Measurements from ENCODE around the gene MRPL41.
A peak's percentile ranks its signal among the peaks of the same experiment; 100 is the strongest.
"Not testable (repeated sequence)": the region's sequence is repeated elsewhere in the genome, so short reads cannot be mapped to it uniquely, and the experiment has no call there.

Gene MRPL41

GRCh38 chr9:137551264-137552021, at the start of gene MRPL41:
Gene MRPL41 (plus strand): TSS chr9:137551879. CDS start chr9:137552082, 203 bp downstream.
- in situ Hi-C loops (cut with HindIII; ENCODE audit: low pct_unique_long_range_greater_than_20kb, low sequenced_read_pairs): no loop called here
- peak; percentile 95 to 98 for DNase-seq (ENCODE audit: low read depth in 1 of 2, low spot score in 1 of 2)

DNA sequence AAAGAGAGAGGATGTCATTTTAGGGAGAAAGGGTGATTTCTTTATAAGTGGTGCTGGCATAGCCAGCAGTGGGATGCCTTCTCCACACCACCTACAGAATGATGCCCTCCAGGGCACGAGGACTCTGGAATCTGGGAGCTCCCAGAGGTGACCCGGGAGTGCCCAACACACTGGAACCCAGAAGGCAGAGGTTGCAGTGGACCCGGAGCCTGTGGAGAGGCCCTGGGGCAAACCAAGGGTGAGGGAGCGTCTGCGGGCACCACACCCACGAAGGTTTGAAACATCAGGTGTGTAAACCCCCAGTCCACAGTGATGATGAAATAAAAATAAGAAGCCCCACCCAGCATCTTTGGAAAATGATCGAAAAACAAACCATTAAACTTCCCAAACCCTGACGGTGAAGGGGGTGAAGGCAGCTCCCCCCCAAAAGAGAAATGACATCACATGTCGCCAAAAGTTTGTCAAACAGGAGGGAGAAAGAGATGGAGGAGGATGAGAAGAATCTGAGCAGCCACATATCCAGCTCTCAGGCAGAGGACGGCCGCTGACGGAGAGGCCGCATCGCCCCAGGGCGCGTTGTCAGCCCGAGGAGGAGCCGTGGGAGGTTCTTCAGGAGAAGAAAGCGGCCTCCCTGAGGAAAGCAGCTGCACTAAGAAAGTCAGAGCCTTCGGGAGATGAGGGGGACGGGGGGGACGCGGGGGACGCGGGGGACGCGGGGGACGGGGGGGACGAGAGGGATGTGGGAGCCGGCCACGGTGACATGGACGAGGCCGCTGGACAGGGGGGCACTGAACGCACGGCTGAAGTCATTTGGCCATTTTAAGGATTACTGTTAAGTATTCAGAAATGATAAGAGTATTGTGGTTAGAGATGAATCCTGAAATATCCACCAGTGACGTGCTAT, 49.4 kb upstream of the MRPL41 start:
- DNase-seq (ENCODE audit: low read depth in 1 of 2, low spot score in 1 of 2): peak; percentile 58 to 90
- no peak for TF ChIP-seq JUND (IDR thresholded peaks at IDR 0.05; ENCODE audit: low read depth)
- in situ Hi-C loops (cut with HindIII; ENCODE audit: low pct_unique_long_range_greater_than_20kb, low sequenced_read_pairs): no loop called here

More at GRCh38 chr9:137551264-137552021, at the start of gene MRPL41:
- TF ChIP-seq JUND (IDR thresholded peaks at IDR 0.05; ENCODE audit: low read depth): no peak

GRCh38 chr9:137504432-137504777, 47.3 kb upstream of the MRPL41 start:
- TF ChIP-seq JUND (IDR thresholded peaks at IDR 0.05; ENCODE audit: low read depth): no peak
- in situ Hi-C loops (cut with HindIII; ENCODE audit: low pct_unique_long_range_greater_than_20kb, low sequenced_read_pairs): no loop called here
- no peak for DNase-seq (ENCODE audit: low read depth in 1 of 2, low spot score in 1 of 2)

DNA sequence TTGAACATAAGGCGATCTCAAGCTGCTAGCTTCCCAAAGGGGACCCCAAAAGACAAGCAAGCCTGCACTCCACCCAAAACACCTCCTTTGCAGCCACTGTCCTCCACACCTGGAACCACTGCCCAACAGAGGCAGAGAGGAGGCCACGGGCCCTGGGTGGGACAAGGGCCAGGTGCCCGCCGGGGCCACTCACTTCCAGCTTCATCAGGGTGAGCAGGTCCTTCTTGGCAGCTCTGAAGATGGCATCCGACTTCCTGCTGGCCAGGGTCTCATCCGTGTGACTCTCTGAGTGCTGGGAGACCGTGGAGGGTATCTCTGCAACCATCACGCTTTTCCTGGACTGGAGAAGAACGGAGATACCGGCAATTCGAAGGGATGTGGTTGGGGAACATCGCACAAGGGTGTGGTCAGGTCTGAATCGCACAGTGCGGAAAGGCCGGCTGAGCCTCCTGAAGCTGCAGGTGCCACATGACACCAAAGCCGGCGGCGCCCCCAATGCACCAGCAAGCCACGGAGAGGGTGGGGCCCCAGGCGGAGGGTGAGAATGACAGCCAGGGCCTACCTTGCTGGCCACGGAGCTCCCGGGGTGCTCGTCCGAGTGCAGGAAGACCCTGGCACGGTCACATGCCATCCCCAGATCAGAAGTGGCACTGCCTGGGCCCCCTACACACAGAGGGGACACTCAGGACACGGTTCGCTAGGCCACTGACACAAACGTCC, 46.1 kb upstream of the MRPL41 start:
- no peak for TF ChIP-seq JUND (IDR thresholded peaks at IDR 0.05; ENCODE audit: low read depth)
- in situ Hi-C loops (cut with HindIII; ENCODE audit: low pct_unique_long_range_greater_than_20kb, low sequenced_read_pairs): no loop called here
- DNase-seq (ENCODE audit: low read depth in 1 of 2, low spot score in 1 of 2): no peak

- in situ Hi-C loops (cut with HindIII; ENCODE audit: low pct_unique_long_range_greater_than_20kb, low sequenced_read_pairs): no loop called here
- no peak for TF ChIP-seq JUND (IDR thresholded peaks at IDR 0.05; ENCODE audit: low read depth)
- DNase-seq (ENCODE audit: low read depth in 1 of 2, low spot score in 1 of 2): no peak
Observed at GRCh38 chr9:137506274-137506673, 45.4 kb upstream of the MRPL41 start.

- DNase-seq (ENCODE audit: low read depth in 1 of 2, low spot score in 1 of 2): no peak
- TF ChIP-seq JUND (IDR thresholded peaks at IDR 0.05; ENCODE audit: low read depth): no peak
- in situ Hi-C loops (cut with HindIII; ENCODE audit: low pct_unique_long_range_greater_than_20kb, low sequenced_read_pairs): no loop called here
Observed at GRCh38 chr9:137506702-137507171, 44.9 kb upstream of the MRPL41 start.

DNA sequence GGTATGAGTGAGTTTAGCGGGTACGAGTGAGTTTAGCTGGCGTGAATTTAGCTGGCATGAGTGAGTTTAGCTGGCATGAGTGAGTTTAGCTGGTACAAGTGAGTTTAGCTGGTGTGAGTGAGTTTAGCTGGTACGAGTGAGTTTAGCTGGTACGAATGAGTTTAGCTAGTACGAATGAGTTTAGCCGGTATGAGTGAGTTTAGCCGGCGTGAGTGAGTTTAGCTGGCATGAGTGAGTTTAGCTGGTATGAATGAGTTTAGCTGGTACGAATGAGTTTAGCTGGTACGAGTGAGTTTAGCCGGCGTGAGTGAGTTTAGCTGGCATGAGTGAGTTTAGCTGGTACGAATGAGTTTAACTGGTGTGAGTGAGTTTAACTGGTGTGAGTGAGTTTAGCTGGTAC, 42.5 kb upstream of the MRPL41 start:
- in situ Hi-C loops (cut with HindIII; ENCODE audit: low pct_unique_long_range_greater_than_20kb, low sequenced_read_pairs): no loop called here

GRCh38 chr9:137511126-137511525, 40.6 kb upstream of the MRPL41 start:
- DNase-seq (ENCODE audit: low read depth in 1 of 2, low spot score in 1 of 2); in situ Hi-C loops (cut with HindIII; ENCODE audit: low pct_unique_long_range_greater_than_20kb, low sequenced_read_pairs): not testable (repeated sequence)

More for the DNA sequence above, 42.5 kb upstream of the MRPL41 start:
- DNase-seq (ENCODE audit: low read depth in 1 of 2, low spot score in 1 of 2): no peak
- no peak for TF ChIP-seq JUND (IDR thresholded peaks at IDR 0.05; ENCODE audit: low read depth)

- in situ Hi-C loops (cut with HindIII; ENCODE audit: low pct_unique_long_range_greater_than_20kb, low sequenced_read_pairs): no loop called here
- no peak for DNase-seq (ENCODE audit: low read depth in 1 of 2, low spot score in 1 of 2)
- TF ChIP-seq JUND (IDR thresholded peaks at IDR 0.05; ENCODE audit: low read depth): no peak
Observed at GRCh38 chr9:137511758-137512463, 39.8 kb upstream of the MRPL41 start.

DNA sequence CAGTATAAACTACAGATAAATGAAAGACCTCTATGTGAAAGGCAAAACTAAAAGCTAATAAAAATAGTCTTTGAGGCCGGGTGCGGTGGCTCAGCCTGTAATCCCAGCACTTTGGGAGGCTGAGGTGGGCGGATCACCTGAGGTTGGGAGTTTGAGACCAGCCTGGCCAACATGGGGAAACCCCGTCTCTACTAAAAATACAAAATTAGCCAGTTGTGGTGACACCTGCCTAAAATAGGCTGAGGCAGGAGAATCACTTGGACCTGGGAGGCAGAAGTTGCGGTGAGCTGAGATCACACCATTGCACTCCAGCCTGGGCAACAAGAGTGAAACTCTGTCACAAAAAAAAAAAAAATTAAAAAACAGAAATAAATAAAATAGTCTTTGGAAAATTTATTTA, 38.5 kb upstream of the MRPL41 start:
- DNase-seq (ENCODE audit: low read depth in 1 of 2, low spot score in 1 of 2); in situ Hi-C loops (cut with HindIII; ENCODE audit: low pct_unique_long_range_greater_than_20kb, low sequenced_read_pairs): not testable (repeated sequence)

GRCh38 chr9:137513801-137514570, 37.7 kb upstream of the MRPL41 start:
- in situ Hi-C loops (cut with HindIII; ENCODE audit: low pct_unique_long_range_greater_than_20kb, low sequenced_read_pairs): not testable (repeated sequence)
- peak; percentile 83 to 89 for DNase-seq (ENCODE audit: low read depth in 1 of 2, low spot score in 1 of 2)
